LNCAP (cell line): ENCODE data around the gene TOMM20.

ENCODE experiments used
- CTCF ChIP-seq: fragments of 450-650 bp; IDR thresholded peaks from 2 replicates; pipeline ENCODE4 v1.5.1; 2017; ENCODE audit warnings: mild to moderate bottlenecking

The TOMM20 gene

GRCh38 chr1:235075048-235075776 is 53.4 kb downstream of the TOMM20 start:
- TF ChIP-seq CTCF, result no peak

GRCh38 chr1:235074523-235075047 is 54.1 kb downstream of the TOMM20 start:
- no peak for TF ChIP-seq CTCF

GRCh38 chr1:235073968-235074522 is 54.6 kb downstream of the TOMM20 start:
- TF ChIP-seq CTCF, result no peak

- no peak for TF ChIP-seq CTCF
These were observed 55.2 kb downstream of the TOMM20 start for GRCh38 chr1:235073331-235073967.

- TF ChIP-seq CTCF, result no peak
These were observed 56.5 kb downstream of the TOMM20 start for GRCh38 chr1:235072096-235072495.

GRCh38 chr1:235070819-235071218 is 57.8 kb downstream of the TOMM20 start:
- TF ChIP-seq CTCF, result no peak

- no peak for TF ChIP-seq CTCF
These were observed 58.8 kb downstream of the TOMM20 start for GRCh38 chr1:235069577-235070563.
